DLD1 (cell line): Measurements from ENCODE around the gene UNC93B1.

ENCODE experiments used
- in situ Hi-C: cut with HindIII; loops from 2 replicates; pipeline ENCODE4 v1.10.0; 2017; ENCODE audit warnings: low sequenced_read_pairs

Gene UNC93B1, protein sequence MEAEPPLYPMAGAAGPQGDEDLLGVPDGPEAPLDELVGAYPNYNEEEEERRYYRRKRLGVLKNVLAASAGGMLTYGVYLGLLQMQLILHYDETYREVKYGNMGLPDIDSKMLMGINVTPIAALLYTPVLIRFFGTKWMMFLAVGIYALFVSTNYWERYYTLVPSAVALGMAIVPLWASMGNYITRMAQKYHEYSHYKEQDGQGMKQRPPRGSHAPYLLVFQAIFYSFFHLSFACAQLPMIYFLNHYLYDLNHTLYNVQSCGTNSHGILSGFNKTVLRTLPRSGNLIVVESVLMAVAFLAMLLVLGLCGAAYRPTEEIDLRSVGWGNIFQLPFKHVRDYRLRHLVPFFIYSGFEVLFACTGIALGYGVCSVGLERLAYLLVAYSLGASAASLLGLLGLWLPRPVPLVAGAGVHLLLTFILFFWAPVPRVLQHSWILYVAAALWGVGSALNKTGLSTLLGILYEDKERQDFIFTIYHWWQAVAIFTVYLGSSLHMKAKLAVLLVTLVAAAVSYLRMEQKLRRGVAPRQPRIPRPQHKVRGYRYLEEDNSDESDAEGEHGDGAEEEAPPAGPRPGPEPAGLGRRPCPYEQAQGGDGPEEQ

DNA sequence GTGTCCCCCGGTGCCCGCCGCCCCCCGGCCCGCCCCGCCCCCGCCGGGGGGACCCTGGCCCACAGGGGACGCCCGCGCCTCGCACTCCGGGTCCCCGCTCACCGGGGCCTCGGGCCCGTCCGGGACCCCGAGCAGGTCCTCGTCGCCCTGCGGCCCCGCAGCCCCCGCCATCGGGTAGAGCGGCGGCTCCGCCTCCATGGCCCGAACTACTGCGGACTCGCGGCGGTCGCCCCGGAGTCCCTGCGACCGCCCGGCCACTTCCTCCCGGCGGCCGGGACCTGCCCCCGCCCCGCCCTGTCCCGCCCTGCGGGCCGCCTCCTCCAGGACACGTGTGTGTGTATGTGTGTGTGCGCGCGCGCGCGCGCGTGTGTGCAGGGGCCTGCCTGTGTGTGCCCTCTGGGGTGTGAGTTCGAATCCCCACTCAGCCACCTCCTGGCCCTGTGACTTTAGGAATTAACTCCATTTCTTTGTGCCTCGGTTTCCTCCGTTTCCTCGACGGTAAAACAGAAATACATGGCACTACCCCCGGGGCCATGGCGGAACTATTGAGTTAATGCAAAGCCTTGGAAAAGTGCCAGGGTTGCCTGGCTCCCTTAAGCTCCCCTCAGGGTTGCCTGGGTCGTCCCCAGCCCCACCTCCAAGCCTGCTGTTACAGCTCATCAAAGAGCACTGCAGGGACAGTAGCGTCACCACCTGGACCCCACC lies at the start of gene UNC93B1:
TSS of gene UNC93B1 (minus strand) at position 252 of the 705 bp plus-strand sequence. CDS start at position 198, 54 bp downstream.
- in situ Hi-C loops = no loop called here

DNA sequence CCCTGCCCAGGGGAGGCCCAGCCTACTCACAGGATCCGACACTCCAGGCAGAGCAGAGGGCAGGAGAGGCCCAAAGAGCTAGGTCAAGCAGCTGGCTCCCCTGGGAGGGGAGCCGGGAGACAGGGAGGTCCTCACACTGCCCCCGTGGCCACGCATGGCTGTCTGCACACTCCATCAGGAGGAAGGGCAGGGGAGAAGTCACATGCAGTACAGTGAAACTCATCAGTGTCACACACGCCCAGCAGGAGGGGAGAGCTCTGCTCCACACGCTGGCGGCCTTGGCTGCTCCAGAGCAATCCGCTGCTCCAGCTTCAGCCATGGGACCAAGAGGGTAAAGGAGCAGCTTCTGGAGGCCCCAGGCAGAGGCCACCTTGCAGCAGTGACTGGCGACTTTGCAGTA lies 49.2 kb upstream of the UNC93B1 start:
- in situ Hi-C loops = no loop called here

DNA sequence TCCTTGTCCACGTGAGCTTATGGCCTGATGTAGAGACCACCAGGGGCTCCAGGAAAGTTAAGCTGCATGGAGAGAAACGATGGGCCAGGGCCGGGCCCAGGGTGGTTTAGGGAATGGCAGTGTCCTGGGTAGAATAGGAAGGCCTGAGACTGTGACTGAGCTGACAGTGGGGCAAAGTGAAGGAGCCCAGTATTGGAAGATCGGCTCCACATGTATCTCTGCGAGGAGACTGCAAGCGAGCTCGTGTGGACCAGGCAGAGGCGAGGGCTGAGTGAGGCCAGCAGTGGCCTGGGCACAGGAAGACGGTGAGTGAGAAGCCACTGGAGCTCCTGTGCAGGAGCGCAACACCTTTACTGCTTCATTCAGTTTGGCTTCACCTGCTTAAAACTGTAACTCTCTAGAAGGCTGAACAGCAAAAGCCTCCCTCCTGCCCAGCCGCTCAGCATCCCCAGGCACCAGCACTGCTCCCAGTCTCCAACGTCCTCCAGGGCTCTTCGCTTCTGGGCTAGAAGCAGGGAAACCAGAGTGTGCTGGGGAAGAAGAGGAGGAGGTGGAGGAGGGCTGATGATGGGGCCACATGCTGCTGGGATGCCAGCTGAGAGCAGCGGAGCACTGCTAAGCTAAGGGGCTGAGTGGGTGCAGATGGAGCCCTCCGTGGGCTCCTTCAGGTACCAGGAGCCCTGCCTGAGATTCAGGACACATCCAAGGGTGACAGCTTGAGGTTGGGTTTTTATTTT lies 48.4 kb upstream of the UNC93B1 start:
- in situ Hi-C loops = no loop called here

DNA sequence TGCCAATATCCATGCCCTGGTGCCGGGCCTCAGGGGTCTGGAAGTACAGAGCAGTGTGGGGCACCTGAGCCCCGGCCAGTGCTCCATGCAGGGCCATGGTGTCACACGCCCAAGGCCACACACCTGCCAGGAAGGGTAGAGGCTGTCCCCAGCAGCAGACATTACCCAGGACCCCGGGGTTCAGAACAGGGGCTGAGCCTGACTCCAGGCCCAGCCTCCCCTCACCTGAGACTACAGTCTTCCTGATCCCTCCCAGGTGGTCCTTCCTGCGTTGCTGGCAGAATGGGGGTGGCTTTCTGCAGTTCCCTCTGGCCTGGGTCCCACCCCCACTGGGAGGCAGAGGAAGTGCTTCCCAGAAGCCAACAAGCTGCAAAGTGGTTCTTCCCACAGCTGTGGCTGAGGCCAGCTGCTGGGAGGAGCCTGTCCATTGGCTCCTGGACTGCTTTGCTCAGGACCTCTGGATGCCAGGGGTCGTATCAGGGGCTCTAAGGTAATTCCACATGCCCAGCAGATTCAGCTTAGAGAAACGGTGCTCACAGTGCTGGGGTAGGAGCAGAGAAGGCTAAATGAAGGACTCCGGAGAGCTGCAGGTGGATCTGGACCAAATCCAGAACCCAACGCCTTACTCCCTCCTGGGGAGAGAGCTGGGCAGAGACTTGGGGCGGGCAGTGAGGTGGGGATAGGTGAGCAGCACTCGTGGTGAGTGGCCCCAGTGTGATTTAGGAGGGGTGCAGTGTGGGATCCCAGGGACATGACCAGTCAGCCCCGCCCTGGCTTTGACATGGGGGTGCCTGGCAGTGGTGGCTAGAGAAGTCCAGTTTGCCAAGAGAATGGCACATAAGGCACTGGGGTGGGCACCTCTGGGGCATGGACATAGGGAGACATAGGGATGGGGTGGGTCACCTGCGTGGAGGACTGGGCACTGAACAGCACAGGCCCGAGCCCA lies 47.6 kb upstream of the UNC93B1 start:
- in situ Hi-C loops = no loop called here

DNA sequence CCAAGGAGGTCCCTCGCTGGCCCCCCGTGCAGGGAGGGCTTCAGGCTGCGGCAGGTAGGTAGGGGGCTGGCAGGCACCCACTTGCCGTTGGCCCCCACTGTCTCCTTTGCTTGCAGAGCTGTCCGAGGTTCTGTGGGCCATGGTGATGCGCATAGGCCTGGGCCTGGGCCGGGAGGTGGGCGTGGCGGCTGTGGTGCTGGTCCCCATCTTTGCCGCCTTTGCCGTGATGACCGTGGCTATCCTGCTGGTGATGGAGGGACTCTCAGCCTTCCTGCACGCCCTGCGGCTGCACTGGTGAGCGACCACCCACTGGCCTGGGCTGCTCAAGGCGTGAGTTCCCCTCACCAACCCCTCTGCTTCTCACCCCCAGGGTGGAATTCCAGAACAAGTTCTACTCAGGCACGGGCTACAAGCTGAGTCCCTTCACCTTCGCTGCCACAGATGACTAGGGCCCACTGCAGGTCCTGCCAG lies 46.5 kb upstream of the UNC93B1 start:
- in situ Hi-C loops = no loop called here

DNA sequence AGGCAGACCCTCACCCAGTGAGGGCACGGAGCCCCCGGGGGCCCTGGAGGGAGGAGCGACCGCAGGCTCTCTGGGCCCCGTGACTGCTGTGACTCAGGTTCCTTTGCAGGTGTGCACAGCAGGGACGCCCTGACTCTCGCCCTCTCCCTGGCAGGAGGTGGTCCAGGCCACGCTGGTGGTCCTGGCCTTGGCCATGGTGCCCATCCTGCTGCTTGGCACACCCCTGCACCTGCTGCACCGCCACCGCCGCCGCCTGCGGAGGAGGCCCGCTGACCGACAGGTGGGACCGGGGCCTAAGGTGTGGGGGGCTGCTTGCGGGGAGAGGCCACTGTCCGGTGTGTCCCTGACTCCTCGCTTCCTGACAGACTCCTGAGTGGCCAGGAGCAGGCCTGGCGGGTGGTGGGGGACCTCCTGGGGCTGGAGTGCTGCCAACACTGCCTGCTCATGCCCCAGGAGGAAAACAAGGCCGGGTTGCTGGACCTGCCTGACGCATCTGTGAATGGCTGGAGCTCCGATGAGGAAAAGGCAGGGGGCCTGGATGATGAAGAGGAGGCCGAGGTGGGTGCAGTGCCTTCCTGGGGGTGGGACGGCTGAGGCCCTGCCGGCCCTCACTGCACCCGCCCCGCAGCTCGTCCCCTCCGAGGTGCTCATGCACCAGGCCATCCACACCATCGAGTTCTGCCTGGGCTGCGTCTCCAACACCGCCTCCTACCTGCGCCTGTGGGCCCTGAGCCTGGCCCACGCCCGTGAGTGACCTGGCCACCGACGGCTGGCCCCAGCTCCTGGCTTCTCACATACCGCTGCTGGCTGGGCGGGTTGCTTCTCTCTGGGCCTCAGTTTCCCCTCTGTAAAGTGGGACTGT lies 45.8 kb upstream of the UNC93B1 start:
- in situ Hi-C loops = no loop called here

DNA sequence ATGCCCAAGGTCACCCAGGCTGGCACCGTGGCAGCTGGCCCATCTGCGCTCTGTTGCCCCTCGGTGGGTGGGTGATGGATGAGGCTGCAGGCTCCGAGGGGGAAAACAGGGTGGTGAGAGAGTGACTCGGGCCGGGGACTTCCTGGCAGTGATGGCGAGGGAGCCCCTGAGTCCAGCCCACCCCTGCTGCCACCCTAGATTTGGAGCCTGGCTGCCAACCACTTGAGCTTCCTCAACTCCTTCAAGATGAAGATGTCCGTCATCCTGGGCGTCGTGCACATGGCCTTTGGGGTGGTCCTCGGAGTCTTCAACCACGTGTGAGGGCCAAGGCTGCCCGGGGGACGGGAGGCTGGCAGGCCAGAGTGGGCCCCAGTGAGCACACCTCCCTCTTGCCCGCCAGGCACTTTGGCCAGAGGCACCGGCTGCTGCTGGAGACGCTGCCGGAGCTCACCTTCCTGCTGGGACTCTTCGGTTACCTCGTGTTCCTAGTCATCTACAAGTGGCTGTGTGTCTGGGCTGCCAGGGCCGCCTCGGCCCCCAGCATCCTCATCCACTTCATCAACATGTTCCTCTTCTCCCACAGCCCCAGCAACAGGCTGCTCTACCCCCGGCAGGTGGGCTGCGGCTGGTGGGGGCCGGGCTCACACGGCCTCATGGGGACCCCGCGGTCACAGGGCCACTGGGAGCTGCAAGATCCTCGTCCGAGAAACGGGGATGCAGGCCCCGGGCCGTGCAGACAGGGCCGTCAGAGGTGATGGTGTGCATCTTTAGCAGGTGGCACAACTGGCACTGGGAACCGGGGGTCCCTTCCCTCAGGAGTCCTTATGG lies 45.0 kb upstream of the UNC93B1 start:
- in situ Hi-C loops = no loop called here

DNA sequence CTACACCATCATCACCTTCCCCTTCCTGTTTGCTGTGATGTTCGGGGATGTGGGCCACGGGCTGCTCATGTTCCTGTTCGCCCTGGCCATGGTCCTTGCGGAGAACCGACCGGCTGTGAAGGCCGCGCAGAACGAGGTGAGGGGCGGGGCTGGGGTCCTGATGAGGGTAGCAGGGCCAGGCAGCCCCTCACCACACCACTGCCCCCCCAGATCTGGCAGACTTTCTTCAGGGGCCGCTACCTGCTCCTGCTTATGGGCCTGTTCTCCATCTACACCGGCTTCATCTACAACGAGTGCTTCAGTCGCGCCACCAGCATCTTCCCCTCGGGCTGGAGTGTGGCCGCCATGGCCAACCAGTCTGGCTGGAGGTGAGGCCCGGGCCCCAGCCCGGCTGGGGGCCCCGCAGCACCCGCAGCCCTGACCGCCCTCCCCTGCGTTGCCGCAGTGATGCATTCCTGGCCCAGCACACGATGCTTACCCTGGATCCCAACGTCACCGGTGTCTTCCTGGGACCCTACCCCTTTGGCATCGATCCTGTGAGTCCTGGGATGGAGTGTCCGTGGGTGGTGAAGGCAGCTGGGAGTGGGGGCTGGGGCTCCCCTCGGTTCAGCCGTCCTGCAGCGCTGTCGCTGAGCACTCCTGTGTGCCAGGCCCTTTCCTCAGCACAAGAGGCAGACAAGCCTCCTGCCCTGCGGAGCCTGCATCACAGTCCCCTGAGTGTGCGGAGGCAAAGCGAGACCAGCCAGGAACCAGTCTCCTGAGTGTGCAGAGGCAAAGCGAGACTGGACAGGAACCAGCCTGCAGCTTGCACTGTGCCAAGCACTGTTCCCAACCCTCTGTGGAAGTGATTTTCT lies 43.8 kb upstream of the UNC93B1 start:
- in situ Hi-C loops = no loop called here

DNA sequence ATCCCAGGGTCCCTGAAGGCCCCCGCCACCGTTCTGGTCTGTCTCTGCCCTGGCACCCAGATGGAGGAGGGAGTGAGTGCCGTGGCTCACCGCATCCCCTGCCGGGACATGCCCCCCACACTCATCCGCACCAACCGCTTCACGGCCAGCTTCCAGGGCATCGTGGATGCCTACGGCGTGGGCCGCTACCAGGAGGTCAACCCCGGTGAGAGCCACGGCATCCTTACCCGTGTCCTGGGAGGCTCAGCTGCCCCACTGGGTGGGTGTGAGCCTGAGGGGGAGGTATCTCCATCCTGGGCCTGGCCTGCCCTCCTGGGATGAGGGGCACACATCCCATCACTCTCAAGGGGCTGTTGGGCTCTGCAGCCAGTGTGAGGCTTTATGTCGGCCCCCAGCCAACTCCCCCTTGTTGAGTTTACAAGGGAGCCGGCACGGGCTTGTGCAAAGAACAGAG lies 41.0 kb upstream of the UNC93B1 start:
- in situ Hi-C loops = no loop called here

DNA sequence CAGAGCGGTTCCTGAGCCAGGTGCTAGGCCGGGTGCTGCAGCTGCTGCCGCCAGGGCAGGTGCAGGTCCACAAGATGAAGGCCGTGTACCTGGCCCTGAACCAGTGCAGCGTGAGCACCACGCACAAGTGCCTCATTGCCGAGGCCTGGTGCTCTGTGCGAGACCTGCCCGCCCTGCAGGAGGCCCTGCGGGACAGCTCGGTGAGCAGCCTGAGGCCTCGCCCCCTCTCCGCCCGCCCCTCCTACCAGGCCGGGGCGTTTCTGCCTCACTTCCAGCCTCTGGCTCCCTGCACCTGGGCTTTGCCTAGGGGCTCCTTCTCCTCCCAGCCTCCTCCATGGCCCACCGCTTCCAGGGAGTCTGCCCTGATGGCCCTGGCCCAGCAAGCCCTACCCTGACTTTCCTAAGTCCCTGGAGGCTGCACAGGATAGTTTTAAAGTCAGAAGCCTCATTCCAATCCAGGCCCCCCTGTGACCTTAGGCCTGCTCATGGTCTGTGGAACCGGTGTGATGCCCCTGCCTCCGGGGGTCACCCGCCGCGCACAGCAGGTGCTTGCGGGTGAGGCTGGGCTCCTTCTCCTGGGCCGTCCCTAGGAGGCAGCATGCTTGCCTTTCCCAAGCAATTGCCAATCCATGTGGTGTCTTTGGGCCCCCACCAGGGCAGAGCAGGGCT lies 40.4 kb upstream of the UNC93B1 start:
- in situ Hi-C loops = no loop called here

DNA sequence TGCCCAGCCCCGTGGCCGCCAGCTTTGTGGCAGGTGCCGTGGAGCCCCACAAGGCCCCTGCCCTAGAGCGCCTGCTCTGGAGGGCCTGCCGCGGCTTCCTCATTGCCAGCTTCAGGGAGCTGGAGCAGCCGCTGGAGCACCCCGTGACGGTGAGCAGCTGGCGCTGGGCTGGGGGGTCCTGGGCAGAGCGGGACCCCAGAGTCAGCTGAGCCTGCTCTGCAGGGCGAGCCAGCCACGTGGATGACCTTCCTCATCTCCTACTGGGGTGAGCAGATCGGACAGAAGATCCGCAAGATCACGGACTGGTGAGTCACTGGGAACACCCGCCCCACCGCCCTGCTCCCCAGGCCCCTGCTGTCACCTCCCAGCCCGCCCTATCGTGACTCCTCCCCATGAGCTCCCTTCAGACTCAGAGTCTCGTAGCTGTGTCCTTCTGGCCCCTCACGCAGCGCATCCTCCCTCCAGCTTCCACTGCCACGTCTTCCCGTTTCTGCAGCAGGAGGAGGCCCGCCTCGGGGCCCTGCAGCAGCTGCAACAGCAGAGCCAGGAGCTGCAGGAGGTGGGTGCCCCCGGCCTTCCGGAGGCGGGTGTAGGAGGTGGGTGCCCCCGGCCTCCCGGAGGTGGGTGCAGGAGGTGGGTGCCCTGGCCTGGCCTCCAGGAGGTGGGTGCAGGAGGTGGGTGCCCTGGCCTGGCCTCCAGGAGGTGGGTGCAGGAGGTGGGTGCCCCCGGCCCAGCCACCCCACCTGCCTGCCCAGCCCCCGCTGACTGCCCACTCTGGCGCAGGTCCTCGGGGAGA lies 39.6 kb upstream of the UNC93B1 start:
- in situ Hi-C loops = no loop called here

DNA sequence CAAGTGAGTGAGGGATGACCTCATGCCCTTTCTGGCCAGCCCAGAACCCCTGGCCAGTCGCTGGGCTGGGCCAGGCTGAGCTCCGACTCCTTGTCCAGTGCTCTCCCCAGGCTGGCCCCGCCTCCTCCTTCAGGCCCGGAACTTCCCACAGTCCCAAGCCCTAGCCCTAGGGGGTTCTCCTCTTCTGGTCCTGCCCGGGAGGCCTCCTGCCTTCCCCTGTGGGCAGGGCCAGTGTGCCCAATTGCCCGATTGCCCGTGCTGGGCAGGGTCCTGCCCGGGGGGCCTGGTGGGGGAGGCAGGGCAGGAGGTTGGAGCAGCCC lies 39.1 kb upstream of the UNC93B1 start:
- in situ Hi-C loops = no loop called here

DNA sequence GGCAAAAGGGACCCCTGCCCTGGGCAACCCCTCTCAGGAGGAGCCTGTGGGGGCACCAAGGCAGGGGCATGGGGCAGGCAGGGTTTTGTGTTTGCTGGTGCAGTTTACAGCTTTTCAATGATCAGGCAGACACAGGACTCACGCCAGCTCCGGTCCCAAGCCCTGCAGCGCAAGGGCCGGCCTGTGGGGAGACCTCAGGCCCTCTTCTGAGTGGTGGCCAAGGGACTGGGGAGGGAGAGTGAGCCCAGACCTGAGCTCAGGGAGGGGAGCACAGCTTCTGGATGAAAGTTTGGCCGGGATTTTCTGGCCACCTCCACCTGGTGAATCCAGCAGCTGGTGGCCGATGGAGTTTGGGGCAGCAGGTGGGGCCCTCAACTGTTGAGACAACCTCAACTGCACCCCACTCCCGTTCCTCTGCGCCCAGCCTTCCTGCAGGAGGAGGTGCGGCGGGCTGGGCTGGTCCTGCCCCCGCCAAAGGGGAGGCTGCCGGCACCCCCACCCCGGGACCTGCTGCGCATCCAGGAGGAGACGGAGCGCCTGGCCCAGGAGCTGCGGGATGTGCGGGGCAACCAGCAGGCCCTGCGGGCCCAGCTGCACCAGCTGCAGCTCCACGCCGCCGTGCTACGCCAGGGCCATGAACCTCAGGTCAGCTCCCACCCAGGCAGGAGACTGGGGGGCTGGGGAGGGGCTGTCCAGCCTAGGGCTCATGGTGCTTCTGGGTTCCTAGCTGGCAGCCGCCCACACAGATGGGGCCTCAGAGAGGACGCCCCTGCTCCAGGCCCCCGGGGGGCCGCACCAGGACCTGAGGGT lies 38.5 kb upstream of the UNC93B1 start:
- in situ Hi-C loops = no loop called here

DNA sequence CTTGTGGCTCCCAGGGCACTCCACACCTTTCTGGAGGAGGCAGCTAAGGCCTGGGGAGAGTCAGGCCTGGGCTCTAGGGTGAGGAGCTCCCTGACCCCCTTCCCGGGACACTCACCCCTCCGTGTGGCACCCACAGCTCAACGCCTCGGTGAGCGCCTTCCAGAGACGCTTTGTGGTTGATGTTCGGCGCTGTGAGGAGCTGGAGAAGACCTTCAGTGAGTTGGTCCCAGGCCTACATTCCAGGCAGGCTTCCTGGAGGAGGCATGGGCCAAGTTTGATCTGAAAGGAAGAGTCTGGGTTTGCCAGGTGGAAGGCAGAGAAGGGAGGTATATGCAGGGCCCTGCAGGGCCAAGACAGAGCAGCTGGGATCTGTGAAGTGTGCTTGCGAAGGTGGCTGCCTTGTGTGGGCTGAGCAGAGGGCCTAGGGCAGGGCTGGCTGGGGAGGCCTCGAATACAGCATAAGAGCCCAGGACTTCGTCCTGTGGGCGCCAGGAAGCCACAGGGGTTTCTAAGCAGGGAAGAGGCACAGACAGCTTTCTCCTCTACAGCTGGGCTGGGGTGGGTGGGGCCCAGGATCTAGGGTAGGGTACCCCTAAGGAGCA lies 37.8 kb upstream of the UNC93B1 start:
- in situ Hi-C loops = no loop called here
